K562 (cell line): ENCODE results near the gene PYY. TPM values are rescaled to one million over a fixed set of nuclear protein-coding genes. Genes with fewer than 3 reads are reported as not detected.

Experiments
- BHLHE40 ChIP-seq: IDR thresholded peaks from 2 replicates; pipeline ENCODE4 v1.6.1; 2011; ENCODE audit warnings: low read length, improper control_type of control experiment
- CHD2 ChIP-seq: IDR thresholded peaks from 2 replicates; pipeline ENCODE4 v1.6.1; 2011; ENCODE audit warnings: low read depth, low read length
- CREM ChIP-seq: IDR thresholded peaks from 2 replicates; pipeline ENCODE4 v1.6.1; 2014; ENCODE audit warnings: antibody characterized with exemption, low read depth
- HMGXB4 ChIP-seq: sonication (generic); formaldehyde crosslinking; IDR thresholded peaks from 2 replicates; pipeline ENCODE4 v1.8.1; 2023; ENCODE audit warnings: mild to moderate bottlenecking, missing genetic modification reagents
- RCOR1 ChIP-seq, 2 experiments: IDR thresholded peaks; 2 replicates each; pipeline ENCODE4 v1.6.1; 2012; ENCODE audit warnings: low read depth in 2 of 2, low read length in 2 of 2, borderline replicate concordance in 1 of 2, improper control_type of control experiment in 1 of 2
- SAFB ChIP-seq: fragments of 200-400 bp; formaldehyde crosslinking; IDR thresholded peaks from 2 replicates; pipeline ENCODE4 v1.6.1; 2017; ENCODE audit warnings: low read depth, low read length, borderline replicate concordance
- SMC3 ChIP-seq: conservative IDR thresholded peaks from 2 replicates; pipeline ENCODE4 v1.6.1; 2011; ENCODE audit warnings: low read depth, low read length, improper control_type of control experiment; ENCODE audit not compliant: insufficient read depth
- THAP12 ChIP-seq: fragments of 250-450 bp; sonication (Bioruptor Pico); IDR thresholded peaks from 2 replicates; pipeline ENCODE4 v1.9.0; 2021; ENCODE audit warnings: mild to moderate bottlenecking, inconsistent platforms
- ZNF263 ChIP-seq: sonication (generic); formaldehyde crosslinking; IDR thresholded peaks from 2 replicates; pipeline ENCODE4 v1.8.0; 2022; ENCODE audit warnings: mild to moderate bottlenecking, missing genetic modification reagents, borderline replicate concordance
- ZNF41 ChIP-seq: fragments of 250-450 bp; sonication (Bioruptor Pico); conservative IDR thresholded peaks from 2 replicates; pipeline ENCODE4 v1.4.0; 2020; ENCODE audit warnings: mild to moderate bottlenecking
- polyA plus RNA-seq, 8 experiments: library from polyadenylated mRNA; depleted of rRNA in 4 of 8; stranded (reverse) in 5 of 8; unstranded in 3 of 8; fragments of >200 nt; fragmentation: Nextera tagmentation in 2 of 8; fragmentation: Illumina TruSeq in 1 of 8; extraction: Ambion mirVana in 2 of 8; extraction: Trizol in 1 of 8; gene quantifications; 2 replicates each; pipeline versions ENCODE4 v1.2.1 to v1.2.3, GENCODE V29; 2011 to 2014; ENCODE audit warnings: inconsistent platforms in 1 of 8, missing spikeins in 1 of 8
- total RNA-seq, 7 experiments: library from RNA; depleted of rRNA in 6 of 7; stranded (reverse); fragments of >200 nt in 6 of 7; fragmentation: Illumina TruSeq in 2 of 7; extraction: Trizol in 2 of 7; gene quantifications; 2 replicates each; pipeline versions ENCODE4 v1.2.1 to v1.2.3, GENCODE V29; 2011 to 2021; ENCODE audit warnings: low replicate concordance in 1 of 7
- TF ChIP-seq, protein P1 (sequence below): fragments of 450-650 bp; formaldehyde crosslinking; IDR thresholded peaks from 2 replicates; pipeline ENCODE4 v1.4.0; 2020; ENCODE audit warnings: mild to moderate bottlenecking, moderate library complexity

PYY gene
- total and polyA plus RNA-seq, 9 of the 15 experiments (the other 6 are each of a cell fraction or from before 2014, with no cell fraction given) = not detected

GRCh38 chr17:43994272-43995149 lies 40.8 kb upstream of the PYY start (continued):
- no peak for TF ChIP-seq ZNF41 (CRISPR knock-in tag)
- peak; percentile 95 for TF ChIP-seq SMC3
- no peak for TF ChIP-seq HMGXB4 (CRISPR knock-in tag)
- TF ChIP-seq, protein P1, sequence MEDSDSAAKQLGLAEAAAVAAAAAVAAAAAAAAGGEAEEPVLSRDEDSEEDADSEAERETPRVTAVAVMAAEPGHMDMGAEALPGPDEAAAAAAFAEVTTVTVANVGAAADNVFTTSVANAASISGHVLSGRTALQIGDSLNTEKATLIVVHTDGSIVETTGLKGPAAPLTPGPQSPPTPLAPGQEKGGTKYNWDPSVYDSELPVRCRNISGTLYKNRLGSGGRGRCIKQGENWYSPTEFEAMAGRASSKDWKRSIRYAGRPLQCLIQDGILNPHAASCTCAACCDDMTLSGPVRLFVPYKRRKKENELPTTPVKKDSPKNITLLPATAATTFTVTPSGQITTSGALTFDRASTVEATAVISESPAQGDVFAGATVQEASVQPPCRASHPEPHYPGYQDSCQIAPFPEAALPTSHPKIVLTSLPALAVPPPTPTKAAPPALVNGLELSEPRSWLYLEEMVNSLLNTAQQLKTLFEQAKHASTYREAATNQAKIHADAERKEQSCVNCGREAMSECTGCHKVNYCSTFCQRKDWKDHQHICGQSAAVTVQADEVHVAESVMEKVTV = peak; percentile 76
- TF ChIP-seq CHD2 = peak; percentile 68
- TF ChIP-seq SAFB = peak; percentile 89
- peak; percentile 24; the same call in 1 of the 2 replicates for TF ChIP-seq THAP12 (CRISPR knock-in tag)
- TF ChIP-seq CREM = peak; percentile 57
- TF ChIP-seq ZNF263 (CRISPR knock-in tag) = peak; percentile 51; the same call in 1 of the 2 replicates
- peak; percentile 25; the same call in 1 of the 2 replicates for TF ChIP-seq BHLHE40
- 0 out of 4 replicates have a peak, but pooled peaks of 1 of the 2 experiments have one; percentile 14 for TF ChIP-seq RCOR1 (IDR thresholded peaks at IDR 0.05; ENCODE audit: borderline replicate concordance in 1 of 2, low read depth in 2 of 2, low read length in 2 of 2)
